Epithelial cell of proximal tubule (primary cell): ENCODE data around the gene ZFYVE28. TPM values are rescaled to one million over a fixed set of nuclear protein-coding genes. Genes with fewer than 3 reads are reported as not detected.
A peak's percentile ranks its signal among the peaks of the same experiment; 100 is the strongest.

ENCODE experiments used
- DNase-seq: peaks from one replicate; pipeline ENCODE4 v3.0.0-alpha.2; 2011; ENCODE audit warnings: low read depth
- H3K4me3 ChIP-seq: 2 replicates; pipeline ENCODE4 v1.5.1; 2011; ENCODE audit warnings: low read depth, mild to moderate bottlenecking, low read length
- CTCF ChIP-seq: conservative IDR thresholded peaks from 2 replicates; pipeline ENCODE4 v1.5.1; 2012; ENCODE audit warnings: low read depth, mild to moderate bottlenecking, low read length
- total RNA-seq: library from RNA; depleted of rRNA; stranded (reverse); fragments of >200 nt; gene quantifications from 2 replicates; pipeline ENCODE4 v1.2.3, GENCODE V29; 2015

The ZFYVE28 gene
- total RNA-seq, 1 donor from 2014 or later = 0.58 TPM

GRCh38 chr4:2445130-2445529, 26.7 kb upstream of the ZFYVE28 start:
- no peak for DNase-seq
- H3K4me3 ChIP-seq = no peak overlapping the region
- no peak for TF ChIP-seq CTCF

- H3K4me3 ChIP-seq = no peak overlapping the region
- no peak for TF ChIP-seq CTCF
Measured at GRCh38 chr4:2443956-2444740, 25.7 kb upstream of the ZFYVE28 start.

GRCh38 chr4:2443061-2443730, 24.8 kb upstream of the ZFYVE28 start:
- H3K4me3 ChIP-seq = no peak overlapping the region
- no peak for DNase-seq
- no peak for TF ChIP-seq CTCF

More at GRCh38 chr4:2443956-2444740, 25.7 kb upstream of the ZFYVE28 start:
- DNase-seq = no peak

- DNase-seq = no peak
- no peak overlapping the region for H3K4me3 ChIP-seq
- no peak for TF ChIP-seq CTCF
Measured at GRCh38 chr4:2442175-2442993, 23.9 kb upstream of the ZFYVE28 start.

- TF ChIP-seq CTCF = peak; percentile 87
- no peak for DNase-seq
- no peak overlapping the region for H3K4me3 ChIP-seq
Measured at GRCh38 chr4:2441393-2442174, 23.1 kb upstream of the ZFYVE28 start.
